DND-41 (cell line): ENCODE results near the gene TEX44.
A peak's percentile ranks its signal among the peaks of the same experiment; 100 is the strongest.

Experiments
- ATAC-seq: fragments of 200-7000 bp; cut with Tn5 transposase; 3 replicates; pipeline ENCODE4 v1.9.1; 2021; ENCODE audit warnings: low read depth; ENCODE audit not compliant: insufficient read depth
- DNase-seq: peaks from one replicate; pipeline ENCODE4 v3.0.0-alpha.2; 2020
- H2AFZ ChIP-seq: 2 replicates; pipeline ENCODE4 v1.6.0; 2012; ENCODE audit warnings: low read depth, low read length
- H3K27ac ChIP-seq: 2 replicates; pipeline ENCODE4 v1.5.1; 2012; ENCODE audit warnings: low read length, inconsistent platforms
- H3K27me3 ChIP-seq: fragments of 200-600 bp; sonication (generic); 2 replicates; pipeline ENCODE4 v1.6.0; 2012; ENCODE audit warnings: low read length, mild to moderate bottlenecking, inconsistent platforms; ENCODE audit not compliant: insufficient read depth, poor library complexity
- H3K36me3 ChIP-seq: 2 replicates; pipeline ENCODE4 v1.5.1; 2012; ENCODE audit warnings: low read length, inconsistent platforms; ENCODE audit not compliant: insufficient read depth
- H3K4me1 ChIP-seq: 2 replicates; pipeline ENCODE4 v1.5.1; 2012; ENCODE audit warnings: mild to moderate bottlenecking, low read length; ENCODE audit not compliant: insufficient read depth
- H3K4me2 ChIP-seq: 2 replicates; pipeline ENCODE4 v1.6.0; 2012; ENCODE audit warnings: mild to moderate bottlenecking, moderate library complexity, low read length, inconsistent platforms; ENCODE audit not compliant: insufficient read depth
- H3K4me3 ChIP-seq, 2 experiments: fragments of 200-600 bp in 1 of 2; shearing (Covaris generic) in 1 of 2; 2 replicates each; pipeline ENCODE4 v1.5.1; 2012 to 2016; ENCODE audit warnings: inconsistent platforms in 2 of 2, low read length in 2 of 2, mild to moderate bottlenecking in 2 of 2, low read depth in 1 of 2, moderate library complexity in 1 of 2
- H3K79me2 ChIP-seq: 2 replicates; pipeline ENCODE4 v1.6.0; 2012; ENCODE audit warnings: low read length, inconsistent platforms; ENCODE audit not compliant: insufficient read depth
- H3K9ac ChIP-seq: 2 replicates; pipeline ENCODE4 v1.6.0; 2012; ENCODE audit warnings: low read depth, mild to moderate bottlenecking, inconsistent platforms, low read length, moderate library complexity
- H3K9me3 ChIP-seq: 2 replicates; pipeline ENCODE4 v1.5.1; 2012; ENCODE audit warnings: low read length, moderate library complexity, mild to moderate bottlenecking, inconsistent platforms; ENCODE audit not compliant: insufficient read depth, severe bottlenecking
- H4K20me1 ChIP-seq: 2 replicates; pipeline ENCODE4 v1.6.0; 2012; ENCODE audit warnings: low read length; ENCODE audit not compliant: insufficient read depth
- EZH2 ChIP-seq: IDR thresholded peaks from 3 replicates; pipeline ENCODE4 v1.6.1; 2012; ENCODE audit warnings: borderline replicate concordance, low read depth, mild to moderate bottlenecking, moderate library complexity, low read length, inconsistent platforms; ENCODE audit not compliant: severe bottlenecking
- TF ChIP-seq, protein P1 (sequence below): IDR thresholded peaks from 2 replicates; pipeline ENCODE4 v1.5.1; 2012; ENCODE audit warnings: borderline replicate concordance, low read length, moderate library complexity, mild to moderate bottlenecking; ENCODE audit not compliant: poor library complexity, severe bottlenecking; ENCODE audit errors: extremely low read depth

Gene TEX44

DNA sequence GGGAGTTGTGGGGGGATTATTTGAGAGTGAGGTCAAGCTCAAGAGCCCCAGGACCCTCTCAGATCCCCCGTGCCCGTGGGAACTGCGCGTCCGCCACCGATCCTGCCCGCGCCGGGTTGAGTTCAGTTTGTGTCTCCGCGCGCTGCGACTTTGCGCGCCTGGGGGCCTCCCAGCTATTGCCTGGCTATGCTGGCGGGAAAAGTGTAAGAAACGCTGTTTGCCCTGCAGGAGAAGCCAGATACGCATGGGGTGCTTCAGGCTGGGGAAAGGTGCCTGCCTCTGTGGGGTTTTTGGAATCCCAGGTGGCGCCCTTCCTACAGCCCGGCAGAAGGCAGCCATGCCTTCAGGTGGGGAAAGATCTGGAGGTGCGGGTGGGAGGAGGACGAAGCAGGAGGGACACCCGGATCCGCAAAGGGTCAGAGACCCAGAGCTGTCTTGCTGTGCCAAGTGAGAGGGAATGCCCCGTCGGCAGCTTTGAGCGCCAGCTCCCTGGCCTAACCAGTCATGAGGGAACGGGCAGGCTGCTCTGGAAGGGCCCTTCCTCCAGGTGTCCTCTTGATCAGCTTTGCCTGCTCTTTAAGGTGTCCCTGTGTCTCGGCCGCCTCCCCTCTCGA, 22.5 kb downstream of the TEX44 start:
- Histone ChIP-seq H3K27me3 (no peaks in the 10 kb centered on the region), H3K79me2 (peaks cover 16% of the 10 kb centered on the region), H3K36me3 (no peaks in the 10 kb centered on the region; the same call in 1 of the 2 replicates), H2AFZ (peak overlapping the region; percentile 61), H3K4me1 (peaks cover 58% of the 10 kb centered on the region), H4K20me1 (no peaks in the 10 kb centered on the region), H3K4me3 (peak overlapping the region; percentile 42 to 67; a peak in 3 of 4 replicates), H3K4me2 (peak overlapping the region; percentile 78), H3K27ac (peak overlapping the region; percentile 98), H3K9me3 (no peaks in the 10 kb centered on the region), H3K9ac (peak overlapping the region; percentile 97)
- ATAC-seq: no peak
- no peak for DNase-seq
- no peak for TF ChIP-seq EZH2
- TF ChIP-seq, protein P1, sequence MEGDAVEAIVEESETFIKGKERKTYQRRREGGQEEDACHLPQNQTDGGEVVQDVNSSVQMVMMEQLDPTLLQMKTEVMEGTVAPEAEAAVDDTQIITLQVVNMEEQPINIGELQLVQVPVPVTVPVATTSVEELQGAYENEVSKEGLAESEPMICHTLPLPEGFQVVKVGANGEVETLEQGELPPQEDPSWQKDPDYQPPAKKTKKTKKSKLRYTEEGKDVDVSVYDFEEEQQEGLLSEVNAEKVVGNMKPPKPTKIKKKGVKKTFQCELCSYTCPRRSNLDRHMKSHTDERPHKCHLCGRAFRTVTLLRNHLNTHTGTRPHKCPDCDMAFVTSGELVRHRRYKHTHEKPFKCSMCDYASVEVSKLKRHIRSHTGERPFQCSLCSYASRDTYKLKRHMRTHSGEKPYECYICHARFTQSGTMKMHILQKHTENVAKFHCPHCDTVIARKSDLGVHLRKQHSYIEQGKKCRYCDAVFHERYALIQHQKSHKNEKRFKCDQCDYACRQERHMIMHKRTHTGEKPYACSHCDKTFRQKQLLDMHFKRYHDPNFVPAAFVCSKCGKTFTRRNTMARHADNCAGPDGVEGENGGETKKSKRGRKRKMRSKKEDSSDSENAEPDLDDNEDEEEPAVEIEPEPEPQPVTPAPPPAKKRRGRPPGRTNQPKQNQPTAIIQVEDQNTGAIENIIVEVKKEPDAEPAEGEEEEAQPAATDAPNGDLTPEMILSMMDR: peak; percentile 32

DNA sequence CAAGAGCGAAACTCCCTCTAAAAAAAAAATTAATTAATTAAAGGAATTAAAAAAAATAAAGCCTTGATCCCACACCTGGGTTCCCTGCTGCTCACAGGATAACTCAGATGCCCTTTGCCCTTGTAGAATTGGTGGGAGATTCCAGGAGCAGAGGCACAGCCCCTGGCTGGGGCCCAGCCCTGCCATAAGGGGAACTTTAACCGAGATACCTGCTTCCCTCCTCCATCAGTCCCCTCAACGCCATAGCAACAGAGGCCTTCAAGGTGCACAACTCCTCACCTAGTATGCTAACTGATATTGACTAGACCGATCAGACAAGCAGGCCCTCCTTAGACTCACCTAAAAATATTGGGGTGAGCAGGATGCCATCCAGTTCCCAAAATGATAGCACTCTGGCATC, 23.6 kb downstream of the TEX44 start:
- H4K20me1 ChIP-seq: no peaks in the 10 kb centered on the region
- no peak overlapping the region for H3K4me2 ChIP-seq
- peak overlapping the region; percentile 38; the same call in 1 of the 2 replicates for H3K27ac ChIP-seq
- DNase-seq: no peak
- H2AFZ ChIP-seq: no peak overlapping the region
- no peaks in the 10 kb centered on the region; the same call in 1 of the 2 replicates for H3K36me3 ChIP-seq
- H3K9ac ChIP-seq: no peak overlapping the region
- H3K27me3 ChIP-seq: no peaks in the 10 kb centered on the region
- H3K4me1 ChIP-seq: peaks cover 58% of the 10 kb centered on the region
- H3K9me3 ChIP-seq: no peaks in the 10 kb centered on the region
- ATAC-seq: no peak
- TF ChIP-seq, protein P1: no peak
- no peak for TF ChIP-seq EZH2
- peaks cover 16% of the 10 kb centered on the region for H3K79me2 ChIP-seq
- no peak overlapping the region for H3K4me3 ChIP-seq

DNA sequence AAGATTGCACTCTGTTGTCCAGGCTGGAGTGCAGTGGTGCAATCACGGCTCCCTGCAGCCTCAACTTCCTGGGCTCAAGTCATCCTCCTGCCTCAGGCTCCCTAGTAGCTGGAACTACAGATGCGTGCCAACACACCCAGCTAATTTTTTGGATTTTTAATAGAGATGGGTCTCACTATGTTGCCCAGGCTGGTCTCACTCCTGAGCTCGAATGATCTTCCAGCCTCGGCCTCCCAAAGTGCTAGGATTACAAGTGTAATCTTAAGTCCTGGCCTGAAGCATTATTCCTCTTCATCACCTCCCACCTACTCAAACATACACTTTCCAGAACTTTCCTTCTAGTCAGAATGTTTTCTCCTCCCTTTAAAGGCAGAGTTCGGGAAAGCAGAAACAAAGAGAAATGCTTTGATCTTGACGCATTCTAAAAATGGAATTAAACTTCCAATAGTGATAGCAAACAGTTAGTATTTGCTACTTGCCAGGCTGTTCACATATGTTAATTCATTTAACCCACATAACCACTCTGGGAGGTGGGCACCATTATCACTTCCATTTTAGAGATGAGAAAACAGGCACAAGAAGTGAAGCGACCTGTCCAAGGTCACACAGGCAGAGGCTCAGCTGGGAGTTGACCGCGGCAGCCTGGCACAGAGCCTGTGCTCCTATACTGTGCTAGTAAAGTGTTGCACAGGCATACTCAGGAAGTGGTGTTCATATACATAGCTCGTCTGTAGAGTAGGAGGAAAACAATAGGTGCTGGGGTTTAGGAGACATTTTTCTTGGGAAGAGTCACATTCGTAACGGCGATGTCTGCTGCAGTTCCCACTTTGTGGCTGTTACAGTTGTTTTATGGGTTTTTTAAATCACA, 24.6 kb downstream of the TEX44 start:
- H3K4me1 ChIP-seq: peaks cover 51% of the 10 kb centered on the region
- TF ChIP-seq, protein P1: no peak
- no peak for TF ChIP-seq EZH2
- H3K9ac ChIP-seq: no peak overlapping the region; the same call in 1 of the 2 replicates
- H3K4me3 ChIP-seq: no peak overlapping the region
- DNase-seq (peak; percentile 34), ATAC-seq (no peak)
- no peaks in the 10 kb centered on the region for H3K9me3 ChIP-seq
- no peaks in the 10 kb centered on the region; the same call in 1 of the 2 replicates for H3K36me3 ChIP-seq
- no peaks in the 10 kb centered on the region for H4K20me1 ChIP-seq
- 0 out of 2 replicates have a peak overlapping the region, but pooled peaks have one; percentile 5 for H2AFZ ChIP-seq
- peaks cover 16% of the 10 kb centered on the region for H3K79me2 ChIP-seq
- no peaks in the 10 kb centered on the region for H3K27me3 ChIP-seq
- peak overlapping the region; percentile 46 for H3K27ac ChIP-seq
- no peak overlapping the region for H3K4me2 ChIP-seq
